Left lobe of liver (tissue), 2 donors: ENCODE measurements around the gene ACCSL. TPM values are rescaled to one million over a fixed set of nuclear protein-coding genes. Genes with fewer than 3 reads are reported as not detected.
A peak's percentile ranks its signal among the peaks of the same experiment; 100 is the strongest.

Experiments used
- ATAC-seq: fragments of 200-7000 bp; cut with Tn5 transposase; one replicate; pipeline ENCODE4 v1.9.1; 2020; ENCODE audit warnings: mild to moderate bottlenecking, moderate library complexity
- DNase-seq: peaks from one replicate; pipeline ENCODE4 v3.0.0-alpha.2; 2020; ENCODE audit warnings: low spot score
- total RNA-seq: library from RNA; stranded (reverse); gene quantifications from one replicate; pipeline ENCODE4 v1.2.1, GENCODE V29; 2021
- donor health status: DM: no; HTN: no; CAD: no; lungs with moderate emphysema.
- donor health status: DM: no; HTN: yes; CAD: no.

ACCSL gene
- total RNA-seq, 1 donor from 2014 or later = not detected

DNA sequence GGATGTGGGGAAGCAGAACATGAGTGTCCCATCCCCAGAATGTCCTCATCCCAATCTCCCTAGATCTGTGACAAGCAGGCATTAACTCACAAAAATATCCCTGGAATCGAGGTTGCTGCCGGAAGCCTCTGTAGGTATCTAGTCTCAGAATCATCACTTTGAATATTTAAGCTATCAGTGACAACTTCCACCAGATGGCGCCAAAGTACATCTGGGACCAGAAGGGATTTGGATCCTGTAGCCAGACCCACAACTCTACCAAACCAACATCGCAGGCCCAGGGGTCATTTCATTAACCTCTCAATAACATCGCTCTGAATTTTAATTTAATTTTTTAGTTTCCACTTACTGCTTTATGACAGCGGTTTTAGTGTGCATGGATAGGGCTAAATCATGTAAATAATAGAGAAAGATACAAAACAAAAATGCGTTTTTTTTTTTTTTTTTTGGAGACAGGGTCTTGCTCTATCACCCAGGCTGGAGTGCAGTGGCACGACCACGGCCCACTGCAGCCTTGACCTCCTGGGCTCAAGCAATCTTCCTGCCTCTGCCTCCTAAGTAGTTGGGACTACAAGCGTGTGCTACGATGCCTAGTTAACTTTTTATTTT lies 46.6 kb downstream of the ACCSL start:
- peak; percentile 78 for DNase-seq
- ATAC-seq = peak; percentile 75

DNA sequence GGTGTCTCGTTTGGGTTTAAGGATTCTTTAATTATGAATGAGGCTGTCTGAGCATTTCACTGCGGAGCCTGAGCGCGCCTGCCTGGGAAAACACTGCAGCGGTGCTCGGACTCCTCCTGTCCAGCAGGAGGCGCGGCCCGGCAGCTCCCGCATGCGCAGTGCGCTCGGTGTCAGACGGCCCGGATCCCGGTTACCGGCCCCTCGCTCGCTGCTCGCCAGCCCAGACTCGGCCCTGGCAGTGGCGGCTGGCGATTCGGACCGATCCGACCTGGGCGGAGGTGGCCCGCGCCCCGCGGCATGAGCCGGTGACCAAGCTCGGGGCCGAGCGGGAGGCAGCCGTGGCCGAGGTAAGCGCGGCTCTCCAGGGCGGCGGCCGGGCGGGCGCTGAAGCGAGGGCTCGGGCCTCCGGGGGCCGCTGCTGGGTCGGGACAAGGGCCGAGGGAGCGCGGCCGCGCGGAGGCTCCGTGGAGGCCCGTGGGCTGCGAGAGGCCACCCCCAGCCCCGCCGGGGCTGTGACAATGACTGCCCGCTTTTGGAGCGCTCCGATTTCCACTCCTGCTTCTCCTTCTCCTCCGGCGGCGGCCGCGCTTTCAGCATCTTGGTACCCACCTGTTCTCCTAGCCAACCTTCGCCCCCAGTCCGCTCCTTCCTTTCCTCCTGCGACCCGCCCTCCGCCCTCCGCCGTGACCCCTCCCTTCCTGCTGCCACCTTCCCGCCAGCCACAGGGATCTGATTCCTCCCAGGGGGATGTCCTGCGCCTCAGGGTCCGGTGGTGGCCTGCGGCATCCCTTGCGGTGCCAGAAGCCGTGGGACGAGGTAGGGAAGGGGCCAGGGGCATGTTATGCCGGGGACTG lies 48.0 kb downstream of the ACCSL start, which contains the start of gene EXT2:
Gene EXT2 (plus strand): TSS at position 173 of the 854 bp plus-strand sequence. CDS start 12,035 bp downstream, outside the sequence.
- DNase-seq (peak; percentile 93), ATAC-seq (peak; percentile 97)

DNA sequence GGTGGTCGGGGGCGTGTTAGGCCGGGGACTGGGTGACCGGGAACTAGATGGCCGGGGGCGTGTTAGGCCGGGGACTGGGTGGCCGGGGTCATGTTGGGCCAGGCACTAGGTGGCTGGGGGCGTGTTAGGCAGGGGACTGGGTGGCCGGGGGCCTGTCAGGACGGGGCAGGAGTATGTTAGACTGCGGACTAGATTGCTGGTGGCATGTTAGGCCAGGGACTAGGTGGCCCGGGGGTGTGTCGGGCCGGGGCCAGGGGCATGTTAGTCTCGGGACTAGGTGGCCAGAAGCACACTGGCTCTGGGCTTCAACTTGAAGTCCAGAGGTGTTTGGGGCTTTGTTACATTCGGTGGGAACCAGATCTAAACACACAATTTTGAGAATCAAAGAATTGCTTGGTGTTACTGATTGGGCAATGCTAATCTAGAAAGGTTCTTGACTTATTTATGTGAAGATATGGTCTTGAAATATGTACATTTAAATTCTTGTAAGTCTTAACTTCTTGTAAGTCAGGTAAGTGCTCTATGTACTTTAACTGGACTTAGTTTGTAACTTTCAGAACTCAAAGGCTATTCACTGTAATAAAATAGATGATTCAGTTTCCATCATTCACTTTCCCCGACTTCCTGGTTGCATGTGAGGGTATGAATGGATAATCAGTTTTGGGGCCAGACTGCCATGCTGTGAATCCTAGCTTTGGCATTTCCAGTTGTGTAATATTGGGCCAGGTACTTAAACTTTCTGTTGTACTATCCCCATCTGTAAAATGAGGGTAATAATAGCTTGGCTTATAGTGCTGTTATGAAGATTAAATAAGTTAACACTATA lies 48.8 kb downstream of the ACCSL start:
- ATAC-seq = peak; percentile 5
- no peak for DNase-seq

DNA sequence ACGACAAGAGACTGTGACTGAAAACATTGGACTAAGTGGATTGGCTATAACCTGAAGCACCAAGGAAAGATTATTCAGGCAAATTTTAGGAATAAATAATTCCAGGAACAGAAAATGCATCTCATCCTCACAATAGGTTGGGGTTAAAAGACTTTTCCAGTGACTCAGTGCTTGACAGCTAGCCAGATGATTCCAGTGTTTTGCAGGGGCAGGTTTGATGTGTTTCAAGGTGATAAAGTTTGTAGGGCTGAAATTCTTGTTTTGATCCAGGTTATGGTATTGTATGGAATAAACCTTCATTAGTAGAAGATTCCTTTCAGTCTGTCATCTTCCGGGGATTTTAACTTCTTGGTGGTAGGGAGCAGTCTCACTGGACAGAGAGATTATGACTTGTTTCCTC lies 50.0 kb downstream of the ACCSL start:
- no peak for ATAC-seq
- no peak for DNase-seq

DNA sequence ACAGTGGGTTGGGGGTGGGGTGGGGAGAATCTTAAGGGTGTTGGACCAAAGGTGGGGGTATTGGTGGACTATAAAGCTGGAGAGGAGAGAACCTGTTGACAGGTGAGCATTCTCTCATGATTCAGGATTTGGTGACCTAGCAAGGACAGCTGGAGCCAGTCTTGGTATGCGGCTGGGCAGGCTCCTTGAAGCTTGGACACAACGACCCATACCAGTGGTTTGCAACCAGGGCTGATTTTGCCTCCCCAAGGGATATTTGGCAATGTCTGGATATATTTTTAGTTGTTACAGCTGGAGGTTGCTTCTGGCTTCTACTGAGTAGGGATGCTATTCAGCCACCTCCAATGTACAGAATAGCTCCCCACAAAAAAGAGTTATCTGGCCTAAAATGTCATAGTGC lies 53.3 kb downstream of the ACCSL start:
- DNase-seq (no peak), ATAC-seq (no peak)

DNA sequence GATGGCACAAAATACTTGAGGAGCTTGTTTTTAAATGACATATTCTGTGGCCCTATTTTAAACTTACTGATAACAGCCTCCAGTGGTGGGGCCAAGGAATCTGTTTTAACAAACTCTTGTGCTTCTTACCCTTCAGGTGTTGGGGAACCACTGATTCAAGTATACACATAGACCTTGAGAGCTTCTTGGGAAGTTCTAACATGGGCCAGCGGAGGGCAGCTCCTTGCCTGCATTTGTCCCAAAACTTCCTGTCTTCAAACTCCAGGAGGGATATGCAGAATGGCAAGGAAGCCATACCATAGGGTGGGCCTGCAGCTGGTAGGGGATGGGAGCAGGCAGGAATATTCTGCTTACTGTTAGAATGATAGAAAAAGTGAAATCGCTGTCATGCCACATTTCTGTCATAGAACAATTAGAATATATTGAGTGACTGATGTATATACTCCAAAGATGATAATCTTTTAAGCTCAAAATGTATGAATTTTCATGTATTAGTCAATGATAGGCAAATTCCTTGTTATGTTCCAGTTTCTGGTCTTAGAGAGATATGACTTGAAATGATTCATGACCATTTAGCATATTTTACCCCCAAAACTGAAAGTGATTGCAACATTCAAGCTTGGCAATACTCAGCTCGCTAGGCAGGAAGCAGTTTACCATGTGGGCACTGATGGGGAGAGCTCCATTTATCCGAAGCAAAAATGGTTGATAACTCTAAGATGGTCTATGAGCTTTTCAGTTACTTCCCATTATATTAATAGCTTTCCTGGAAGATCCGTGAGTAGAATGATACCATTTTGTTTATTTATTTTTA lies 56.9 kb downstream of the ACCSL start:
- ATAC-seq (no peak), DNase-seq (no peak)

DNA sequence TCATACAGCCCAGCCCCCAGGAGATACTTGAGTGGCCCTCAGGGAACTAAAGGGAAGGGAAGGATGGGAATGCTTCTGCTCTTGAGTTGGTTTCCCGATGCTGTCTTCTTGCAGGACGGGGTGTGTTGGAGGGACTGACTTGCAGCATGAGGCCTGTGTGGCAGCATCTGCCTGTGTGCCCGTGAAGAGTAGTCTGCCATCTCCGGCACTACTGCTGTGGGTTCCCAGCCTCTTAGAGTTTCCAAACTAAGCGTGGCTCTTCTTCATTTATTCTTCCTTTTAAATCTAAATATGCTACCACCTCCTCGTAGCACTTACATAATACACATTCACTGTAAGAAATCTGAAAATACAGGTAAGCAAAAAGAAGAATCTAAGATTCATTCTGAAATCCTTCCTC lies 60.5 kb downstream of the ACCSL start:
- DNase-seq (no peak), ATAC-seq (no peak)

Other genes with a start within 250 kb of the ACCSL start
- 14.6 TPM for gene ALKBH3, start 167.2 kb upstream of the ACCSL start, total RNA-seq
- 10.3 TPM for gene C11orf96, start 105.3 kb upstream of the ACCSL start, total RNA-seq
- gene ACCS, start 18.3 kb downstream of the ACCSL start, total RNA-seq = 21.7 TPM
- gene EXT2, start 47.7 kb downstream of the ACCSL start, total RNA-seq = 22.9 TPM